Renal pelvis (tissue), 12 donors: ENCODE measurements around the gene ARHGDIG. TPM values are rescaled to one million over a fixed set of nuclear protein-coding genes. Genes with fewer than 3 reads are reported as not detected.
"Not testable (repeated sequence)": the region's sequence is repeated elsewhere in the genome, so short reads cannot be mapped to it uniquely, and the experiment has no call there.

Experiments
- DNase-seq: peaks from one replicate; pipeline ENCODE4 v3.0.0-alpha.2; 2013
- long read RNA-seq, 16 experiments: transcript quantifications; one replicate each; lab custom pipeline, GENCODE V29; 2026
- polyA plus RNA-seq, 3 donors: library from polyadenylated mRNA; unstranded; fragments of 120-200 nt; gene quantifications; one replicate each; pipeline ENCODE4 v1.2.1, GENCODE V29; 2013; ENCODE audit not compliant: insufficient read length in 3 of 3

ARHGDIG gene
- 1 to 10 TPM; 1.2 to 5.6 (median 4.2) TPM for polyA plus RNA-seq
- long read RNA-seq, donor 1, partial matches to known transcripts = 0 of 4 reads
- long read RNA-seq, donor 1, other reads (novel, unspliced or antisense) = 0 of 4 reads
- long read RNA-seq, donor 2, partial matches to known transcripts = 0 of 1 reads
- long read RNA-seq, donor 2, other reads (novel, unspliced or antisense) = 0 of 1 reads
- long read RNA-seq, donor 3, partial matches to known transcripts = 0 of 1 reads
- long read RNA-seq, donor 3, other reads (novel, unspliced or antisense) = 0 of 1 reads
- long read RNA-seq, donor 4, partial matches to known transcripts = 0 of 1 reads
- long read RNA-seq, donor 4, other reads (novel, unspliced or antisense) = 0 of 1 reads
- long read RNA-seq, donor 5, partial matches to known transcripts = 0 of 3 reads
- long read RNA-seq, donor 5, other reads (novel, unspliced or antisense) = 0 of 3 reads
- long read RNA-seq, donor 6, partial matches to known transcripts = 0 of 1 reads
- long read RNA-seq, donor 6, other reads (novel, unspliced or antisense) = 0 of 1 reads
- long read RNA-seq, donor 7, partial matches to known transcripts = 0 of 4 reads
- long read RNA-seq, donor 7, other reads (novel, unspliced or antisense) = 0 of 4 reads
- long read RNA-seq, donor 8, partial matches to known transcripts = 0 of 1 reads
- long read RNA-seq, donor 8, other reads (novel, unspliced or antisense) = 0 of 1 reads
- long read RNA-seq, donor 9, partial matches to known transcripts = 0 of 1 reads
- long read RNA-seq, donor 9, other reads (novel, unspliced or antisense) = 0 of 1 reads
- long read RNA-seq, donor 10, partial matches to known transcripts = 0 of 3 reads
- long read RNA-seq, donor 10, other reads (novel, unspliced or antisense) = 0 of 3 reads
- long read RNA-seq, donor 11, partial matches to known transcripts = 0 of 1 reads
- long read RNA-seq, donor 11, other reads (novel, unspliced or antisense) = 0 of 1 reads
- long read RNA-seq, donor 12, partial matches to known transcripts = 0 of 2 reads
- long read RNA-seq, donor 12, other reads (novel, unspliced or antisense) = 0 of 2 reads
- long read RNA-seq, donor 13, partial matches to known transcripts = 0 of 2 reads
- long read RNA-seq, donor 13, other reads (novel, unspliced or antisense) = 0 of 2 reads
- long read RNA-seq, donor 14 = 0 reads
- long read RNA-seq, donor 15 = 0 reads
- long read RNA-seq, donor 16, partial matches to known transcripts = 0 of 2 reads
- long read RNA-seq, donor 16, other reads (novel, unspliced or antisense) = 0 of 2 reads

- no peak for DNase-seq
These were observed at the start of gene ARHGDIG for GRCh38 chr16:280552-280951. ARHGDIG (plus strand) TSS chr16:280591; CDS start chr16:280681, 90 bp downstream.

- DNase-seq = no peak
These were observed 49.4 kb upstream of the ARHGDIG start for GRCh38 chr16:230949-231348.

- DNase-seq = peak; percentile 93
These were observed 45.7 kb upstream of the ARHGDIG start, which contains the start of gene FAM234A for GRCh38 chr16:234468-235305. FAM234A (plus strand) TSS chr16:234821; CDS start chr16:254414, 19,593 bp downstream.

- DNase-seq = no peak
These were observed 40.5 kb upstream of the ARHGDIG start for GRCh38 chr16:239948-240277.

GRCh38 chr16:240559-240958 is 39.8 kb upstream of the ARHGDIG start:
- no peak for DNase-seq

- DNase-seq = no peak
These were observed 38.1 kb upstream of the ARHGDIG start for GRCh38 chr16:242281-242680.

GRCh38 chr16:243348-243747 is 37.0 kb upstream of the ARHGDIG start:
- no peak for DNase-seq

GRCh38 chr16:245105-245504 is 35.3 kb upstream of the ARHGDIG start:
- no peak for DNase-seq

- no peak for DNase-seq
These were observed 33.4 kb upstream of the ARHGDIG start for GRCh38 chr16:247027-247426.

- no peak for DNase-seq
These were observed 31.0 kb upstream of the ARHGDIG start for GRCh38 chr16:249431-249830.

GRCh38 chr16:252366-253337 is 27.7 kb upstream of the ARHGDIG start:
- no peak for DNase-seq

GRCh38 chr16:253833-254232 is 26.6 kb upstream of the ARHGDIG start:
- no peak for DNase-seq

- DNase-seq = no peak
These were observed 25.9 kb upstream of the ARHGDIG start for GRCh38 chr16:254461-254860.

- DNase-seq = no peak
These were observed 25.2 kb upstream of the ARHGDIG start for GRCh38 chr16:255183-255582.

GRCh38 chr16:258091-258490 is 22.3 kb upstream of the ARHGDIG start:
- DNase-seq = not testable (repeated sequence)

GRCh38 chr16:259226-259625 is 21.2 kb upstream of the ARHGDIG start:
- no peak for DNase-seq

- DNase-seq = no peak
These were observed 20.6 kb upstream of the ARHGDIG start for GRCh38 chr16:259814-260253.

- DNase-seq = no peak
These were observed 20.1 kb upstream of the ARHGDIG start for GRCh38 chr16:260326-260725.

GRCh38 chr16:261031-261691 is 19.2 kb upstream of the ARHGDIG start:
- no peak for DNase-seq
